Neural cell (in vitro differentiated cells): ENCODE data around the gene FAM13B.

Experiments
- CTCF ChIP-seq: fragments of 450-650 bp; IDR thresholded peaks from 2 replicates; pipeline ENCODE4 v1.5.1; 2014; ENCODE audit warnings: antibody characterized with exemption, mild to moderate bottlenecking, moderate library complexity; ENCODE audit not compliant: poor library complexity, severe bottlenecking
- EP300 ChIP-seq: fragments of 450-650 bp; conservative IDR thresholded peaks from 2 replicates; pipeline ENCODE4 v1.6.1; 2014; ENCODE audit warnings: antibody characterized with exemption, mild to moderate bottlenecking, moderate library complexity; ENCODE audit not compliant: poor library complexity, severe bottlenecking
- POLR2AphosphoS5 ChIP-seq: IDR thresholded peaks from 2 replicates; pipeline ENCODE4 v1.6.1; 2012
- RAD21 ChIP-seq: fragments of 450-650 bp; conservative IDR thresholded peaks from 2 replicates; pipeline ENCODE4 v1.6.1; 2014; ENCODE audit warnings: antibody characterized with exemption, mild to moderate bottlenecking, moderate library complexity

DNA sequence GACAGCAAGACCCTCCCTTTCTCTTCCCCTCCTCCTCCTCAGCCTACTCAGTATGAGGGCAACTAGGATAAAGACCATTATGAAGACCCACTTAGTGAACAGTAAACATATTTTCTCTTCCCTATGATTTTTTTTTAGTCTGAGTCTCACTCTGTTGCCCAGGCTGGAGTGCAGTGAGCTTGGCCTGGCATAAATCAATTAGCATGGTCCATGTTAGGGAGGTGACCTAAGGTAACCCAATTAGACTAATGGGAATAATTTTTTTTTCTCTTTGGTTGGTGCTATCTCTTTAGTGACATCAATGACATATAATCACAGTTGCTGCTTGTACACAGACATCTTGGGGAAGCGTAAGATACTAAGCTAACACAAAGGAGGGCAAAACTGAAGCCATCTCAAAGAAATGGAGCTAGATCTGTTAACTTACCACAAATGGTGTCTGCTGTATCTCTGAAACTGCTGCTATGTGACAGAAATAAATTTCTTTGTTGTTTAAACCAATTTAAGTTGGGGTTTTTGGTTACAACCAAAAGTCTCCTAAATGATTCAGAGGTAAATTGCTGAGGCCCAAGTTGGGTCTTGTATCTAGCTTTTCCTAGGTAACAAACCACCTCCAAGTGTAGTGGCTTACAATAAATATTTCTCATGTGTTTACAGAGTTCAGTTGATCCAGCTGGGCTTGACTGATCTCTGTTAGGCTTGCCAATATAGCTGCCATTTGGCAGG is 130.3 kb downstream of the FAM13B start:
- no peak for TF ChIP-seq RAD21
- no peak for TF ChIP-seq CTCF
- no peak for TF ChIP-seq POLR2AphosphoS5
- TF ChIP-seq EP300, result no peak
